ENCODE measurements around the gene ASIP.

- TF ChIP-seq EZH2 (optimal IDR thresholded peaks at IDR 0.05; ENCODE audit: low read depth, low read length) = no peak
- TF ChIP-seq, protein P1, sequence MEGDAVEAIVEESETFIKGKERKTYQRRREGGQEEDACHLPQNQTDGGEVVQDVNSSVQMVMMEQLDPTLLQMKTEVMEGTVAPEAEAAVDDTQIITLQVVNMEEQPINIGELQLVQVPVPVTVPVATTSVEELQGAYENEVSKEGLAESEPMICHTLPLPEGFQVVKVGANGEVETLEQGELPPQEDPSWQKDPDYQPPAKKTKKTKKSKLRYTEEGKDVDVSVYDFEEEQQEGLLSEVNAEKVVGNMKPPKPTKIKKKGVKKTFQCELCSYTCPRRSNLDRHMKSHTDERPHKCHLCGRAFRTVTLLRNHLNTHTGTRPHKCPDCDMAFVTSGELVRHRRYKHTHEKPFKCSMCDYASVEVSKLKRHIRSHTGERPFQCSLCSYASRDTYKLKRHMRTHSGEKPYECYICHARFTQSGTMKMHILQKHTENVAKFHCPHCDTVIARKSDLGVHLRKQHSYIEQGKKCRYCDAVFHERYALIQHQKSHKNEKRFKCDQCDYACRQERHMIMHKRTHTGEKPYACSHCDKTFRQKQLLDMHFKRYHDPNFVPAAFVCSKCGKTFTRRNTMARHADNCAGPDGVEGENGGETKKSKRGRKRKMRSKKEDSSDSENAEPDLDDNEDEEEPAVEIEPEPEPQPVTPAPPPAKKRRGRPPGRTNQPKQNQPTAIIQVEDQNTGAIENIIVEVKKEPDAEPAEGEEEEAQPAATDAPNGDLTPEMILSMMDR (IDR thresholded peaks at IDR 0.05; ENCODE audit: low read length) = no peak
These were observed 70.1 kb downstream of the ASIP start for GRCh38 chr20:34311118-34312023.
